MG63 (cell line): Measurements from ENCODE around the gene MEST. TPM values are rescaled to one million over a fixed set of nuclear protein-coding genes. Genes with fewer than 3 reads are reported as not detected.
"Not testable (repeated sequence)": the region's sequence is repeated elsewhere in the genome, so short reads cannot be mapped to it uniquely, and the experiment has no call there.

Experiments used
- DNase-seq: peaks from one replicate; pipeline ENCODE4 v3.0.0-alpha.2; 2020
- H3K27me3 ChIP-seq: fragments of 250-450 bp; sonication (Bioruptor Pico); 2 replicates; pipeline ENCODE4 v1.5.1; 2020; ENCODE audit warnings: mild to moderate bottlenecking, moderate library complexity
- H3K36me3 ChIP-seq: fragments of 250-450 bp; sonication (Bioruptor Pico); 2 replicates; pipeline ENCODE4 v1.5.1; 2020; ENCODE audit warnings: mild to moderate bottlenecking, moderate library complexity
- H3K4me3 ChIP-seq: fragments of 250-450 bp; sonication (Bioruptor Pico); 2 replicates; pipeline ENCODE4 v1.5.1; 2020; ENCODE audit warnings: mild to moderate bottlenecking, moderate library complexity
- H3K9me3 ChIP-seq: fragments of 250-450 bp; sonication (Bioruptor Pico); 2 replicates; pipeline ENCODE4 v1.5.1; 2020; ENCODE audit warnings: mild to moderate bottlenecking, moderate library complexity
- total RNA-seq: library from RNA; depleted of rRNA; stranded (reverse); fragments of >200 nt; shearing (Covaris generic); gene quantifications from 2 replicates; pipeline ENCODE4 v1.2.3, GENCODE V29; 2014; ENCODE audit warnings: low replicate concordance; rRNA removed

Gene MEST, protein sequence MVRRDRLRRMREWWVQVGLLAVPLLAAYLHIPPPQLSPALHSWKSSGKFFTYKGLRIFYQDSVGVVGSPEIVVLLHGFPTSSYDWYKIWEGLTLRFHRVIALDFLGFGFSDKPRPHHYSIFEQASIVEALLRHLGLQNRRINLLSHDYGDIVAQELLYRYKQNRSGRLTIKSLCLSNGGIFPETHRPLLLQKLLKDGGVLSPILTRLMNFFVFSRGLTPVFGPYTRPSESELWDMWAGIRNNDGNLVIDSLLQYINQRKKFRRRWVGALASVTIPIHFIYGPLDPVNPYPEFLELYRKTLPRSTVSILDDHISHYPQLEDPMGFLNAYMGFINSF
- not detected in 2 replicates for total RNA-seq

DNA sequence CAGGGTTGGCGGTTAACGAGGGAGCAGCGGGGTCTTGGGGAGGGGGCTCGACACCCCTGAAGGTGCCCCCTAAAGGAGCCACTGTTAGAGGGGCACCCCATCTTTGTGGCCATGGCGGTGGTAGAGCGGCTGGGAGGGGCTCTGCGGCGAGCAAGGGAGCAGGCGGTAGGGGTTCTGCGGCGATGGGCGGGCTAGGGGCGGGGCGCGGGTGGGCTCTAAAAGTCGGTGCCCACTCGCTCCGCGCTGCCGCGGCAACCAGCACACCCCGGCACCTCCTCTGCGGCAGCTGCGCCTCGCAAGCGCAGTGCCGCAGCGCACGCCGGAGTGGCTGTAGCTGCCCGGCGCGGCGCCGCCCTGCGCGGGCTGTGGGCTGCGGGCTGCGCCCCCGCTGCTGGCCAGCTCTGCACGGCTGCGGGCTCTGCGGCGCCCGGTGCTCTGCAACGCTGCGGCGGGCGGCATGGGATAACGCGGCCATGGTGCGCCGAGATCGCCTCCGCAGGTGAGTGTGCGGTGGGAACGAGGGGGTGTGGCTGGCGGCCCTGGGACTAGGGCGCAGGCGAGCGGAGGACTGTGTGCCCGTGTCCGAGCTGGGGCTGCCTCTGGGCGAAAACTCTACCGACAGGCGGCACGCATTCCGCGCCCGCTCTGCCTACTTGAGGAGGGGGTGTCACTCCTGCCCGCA lies at the start of gene MEST:
TSS of gene MEST (plus strand) at position 245 of the 682 bp plus-strand sequence. CDS start at position 474, 229 bp downstream.
- Histone ChIP-seq H3K9me3 (no peaks in the 10 kb centered on the region), H3K27me3 (no peaks in the 10 kb centered on the region), H3K4me3 (no peak within 1 kb of the TSS), H3K36me3 (no peaks in the 10 kb centered on the region)
- DNase-seq = no peak

GRCh38 chr7:130442601-130443000 lies 49.3 kb upstream of the MEST start:
- no peaks in the 10 kb centered on the region for H3K36me3 ChIP-seq
- H3K9me3 ChIP-seq = no peaks in the 10 kb centered on the region
- DNase-seq = no peak
- no peak overlapping the region for H3K4me3 ChIP-seq
- H3K27me3 ChIP-seq = no peaks in the 10 kb centered on the region

GRCh38 chr7:130444234-130444633 lies 47.7 kb upstream of the MEST start:
- no peak for DNase-seq
- no peak overlapping the region for H3K4me3 ChIP-seq
- no peaks in the 10 kb centered on the region; the same call in 1 of the 2 replicates for H3K9me3 ChIP-seq
- H3K27me3 ChIP-seq = no peaks in the 10 kb centered on the region
- H3K36me3 ChIP-seq = no peaks in the 10 kb centered on the region

DNA sequence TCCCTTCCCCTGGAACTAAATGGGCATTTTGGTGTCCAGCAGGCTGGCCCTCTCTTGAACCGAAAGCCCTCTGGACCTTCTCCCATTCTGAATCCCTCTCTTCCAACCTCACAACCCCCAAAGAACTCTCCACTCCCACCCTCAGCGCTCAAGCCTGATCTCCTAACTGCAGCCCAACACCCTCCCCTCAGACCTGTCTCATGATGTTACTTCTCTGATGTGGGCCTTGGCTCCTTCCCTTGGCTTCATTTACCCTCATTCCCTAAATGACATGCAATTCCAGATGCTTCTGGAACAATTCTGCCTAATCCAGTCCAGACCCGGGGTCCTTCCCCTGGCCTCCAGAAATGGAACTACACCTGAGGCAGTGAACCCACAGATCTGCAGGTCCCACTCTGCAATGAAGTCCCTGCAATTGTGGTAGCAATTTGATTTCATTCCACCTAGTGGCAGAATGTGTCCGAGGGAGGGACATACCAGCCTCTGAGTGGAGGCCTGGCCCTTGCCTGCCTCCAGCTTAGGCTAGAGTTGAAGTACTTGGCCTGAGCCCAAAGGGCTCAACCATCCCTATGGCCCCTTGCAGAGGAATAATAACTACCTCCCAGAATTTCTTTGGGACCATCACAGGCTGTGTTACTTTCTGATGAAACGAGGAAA lies 47.0 kb upstream of the MEST start:
- Histone ChIP-seq H3K36me3 (no peaks in the 10 kb centered on the region), H3K27me3 (no peaks in the 10 kb centered on the region), H3K4me3 (no peak overlapping the region), H3K9me3 (no peaks in the 10 kb centered on the region; the same call in 1 of the 2 replicates)
- no peak for DNase-seq

GRCh38 chr7:130446259-130446658 lies 45.6 kb upstream of the MEST start:
- Histone ChIP-seq H3K9me3 (no peaks in the 10 kb centered on the region; the same call in 1 of the 2 replicates), H3K4me3 (no peak overlapping the region), H3K27me3 (no peaks in the 10 kb centered on the region), H3K36me3 (no peaks in the 10 kb centered on the region)
- no peak for DNase-seq

- H3K36me3 ChIP-seq, H3K9me3 ChIP-seq, H3K27me3 ChIP-seq, DNase-seq, H3K4me3 ChIP-seq: not testable (repeated sequence)
Measured at GRCh38 chr7:130451344-130451743, 40.5 kb upstream of the MEST start.

GRCh38 chr7:130452951-130453350 lies 38.9 kb upstream of the MEST start:
- no peak for DNase-seq

DNA sequence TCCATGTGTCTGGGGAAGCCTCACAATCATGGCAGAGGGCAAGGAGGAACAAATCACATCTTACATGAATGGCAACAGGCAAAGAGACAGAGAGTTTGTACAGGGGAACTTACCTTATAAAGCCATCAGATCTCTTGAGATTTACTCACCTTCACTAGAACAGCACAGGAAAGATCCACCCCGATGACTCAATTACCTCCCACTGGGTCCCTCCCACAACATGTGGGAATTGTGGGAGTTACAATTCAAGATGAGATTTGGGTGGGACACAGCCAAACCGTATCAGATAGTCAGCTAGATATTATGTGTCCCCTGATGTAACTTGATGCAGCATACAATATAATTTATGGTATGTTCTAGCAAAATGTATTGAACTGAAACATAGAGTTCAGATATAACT lies 36.9 kb upstream of the MEST start:
- H3K9me3 ChIP-seq = 0 out of 2 replicates have a peak, but pooled peaks cover 2% of the 10 kb centered on the region
- no peaks in the 10 kb centered on the region for H3K27me3 ChIP-seq
- H3K4me3 ChIP-seq = no peak overlapping the region
- no peak for DNase-seq
- no peaks in the 10 kb centered on the region for H3K36me3 ChIP-seq

More at GRCh38 chr7:130452951-130453350, 38.9 kb upstream of the MEST start:
- Histone ChIP-seq H3K36me3 (no peaks in the 10 kb centered on the region), H3K4me3 (no peak overlapping the region), H3K27me3 (no peaks in the 10 kb centered on the region), H3K9me3 (no peaks in the 10 kb centered on the region; the same call in 1 of the 2 replicates)

GRCh38 chr7:130458257-130458656 lies 33.6 kb upstream of the MEST start:
- no peak overlapping the region for H3K4me3 ChIP-seq

GRCh38 chr7:130461272-130461671 lies 30.6 kb upstream of the MEST start:
- Histone ChIP-seq H3K36me3 (no peaks in the 10 kb centered on the region), H3K27me3 (no peaks in the 10 kb centered on the region), H3K9me3 (0 out of 2 replicates have a peak, but pooled peaks cover 2% of the 10 kb centered on the region), H3K4me3 (no peak overlapping the region)
- no peak for DNase-seq

More at GRCh38 chr7:130458257-130458656, 33.6 kb upstream of the MEST start:
- Histone ChIP-seq H3K27me3 (no peaks in the 10 kb centered on the region), H3K36me3 (no peaks in the 10 kb centered on the region), H3K9me3 (0 out of 2 replicates have a peak, but pooled peaks cover 2% of the 10 kb centered on the region)
- DNase-seq = no peak

- H3K36me3 ChIP-seq = no peaks in the 10 kb centered on the region
- no peak overlapping the region for H3K4me3 ChIP-seq
- no peaks in the 10 kb centered on the region for H3K27me3 ChIP-seq
- no peak for DNase-seq
- H3K9me3 ChIP-seq = 0 out of 2 replicates have a peak, but pooled peaks cover 2% of the 10 kb centered on the region
Measured at GRCh38 chr7:130463553-130464434, 28.1 kb upstream of the MEST start.

DNA sequence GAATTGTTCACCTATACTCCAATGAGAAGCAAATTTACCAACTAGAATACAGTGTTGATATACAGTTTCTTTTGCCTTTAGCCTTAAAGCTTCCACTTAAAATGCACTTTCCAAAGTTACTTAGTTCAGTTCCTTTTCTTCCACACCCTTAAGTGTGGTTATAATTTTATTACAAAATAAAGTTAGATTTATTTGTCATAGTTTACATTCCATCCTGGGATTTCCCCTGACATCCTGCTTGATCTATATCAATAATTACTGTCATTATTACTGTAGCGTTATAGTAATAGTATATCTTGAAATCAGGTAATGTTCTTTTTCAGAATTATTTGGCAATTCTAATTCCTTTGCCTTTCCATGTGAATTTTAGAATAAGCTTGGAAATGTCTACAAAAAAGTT lies 23.3 kb upstream of the MEST start:
- no peak for DNase-seq
- no peaks in the 10 kb centered on the region for H3K36me3 ChIP-seq
- H3K9me3 ChIP-seq = no peaks in the 10 kb centered on the region
- no peaks in the 10 kb centered on the region for H3K27me3 ChIP-seq
- no peak overlapping the region for H3K4me3 ChIP-seq

- Histone ChIP-seq H3K27me3 (no peaks in the 10 kb centered on the region), H3K36me3 (no peaks in the 10 kb centered on the region), H3K9me3 (no peaks in the 10 kb centered on the region), H3K4me3 (no peak overlapping the region)
- DNase-seq = no peak
Measured at GRCh38 chr7:130471974-130472373, 19.9 kb upstream of the MEST start.

GRCh38 chr7:130473289-130473688 lies 18.6 kb upstream of the MEST start:
- no peaks in the 10 kb centered on the region for H3K36me3 ChIP-seq
- no peak for DNase-seq
- no peak overlapping the region for H3K4me3 ChIP-seq

DNA sequence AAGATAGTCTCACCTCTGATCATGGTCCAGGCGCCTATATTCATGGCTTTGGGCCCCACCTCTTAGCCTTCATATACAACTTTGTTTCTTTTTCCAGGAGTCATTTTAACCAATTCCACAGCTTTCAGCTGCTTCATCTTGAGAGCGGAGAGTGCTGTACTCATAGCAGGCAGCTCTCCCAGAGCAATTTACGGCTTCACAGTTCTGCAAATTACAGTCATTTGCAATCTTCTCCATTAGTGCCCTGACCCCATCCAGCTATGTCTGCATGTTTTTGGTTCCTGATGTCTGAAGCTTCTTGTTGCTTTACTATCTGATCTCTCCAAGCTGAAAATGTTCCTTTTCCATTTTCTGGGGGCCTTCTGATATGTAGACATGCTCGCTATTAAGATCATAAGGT lies 18.0 kb upstream of the MEST start:
- DNase-seq = no peak
- Histone ChIP-seq H3K9me3 (no peaks in the 10 kb centered on the region), H3K4me3 (no peak overlapping the region), H3K36me3 (no peaks in the 10 kb centered on the region), H3K27me3 (no peaks in the 10 kb centered on the region)

More at GRCh38 chr7:130473289-130473688, 18.6 kb upstream of the MEST start:
- Histone ChIP-seq H3K9me3 (no peaks in the 10 kb centered on the region), H3K27me3 (no peaks in the 10 kb centered on the region)

DNA sequence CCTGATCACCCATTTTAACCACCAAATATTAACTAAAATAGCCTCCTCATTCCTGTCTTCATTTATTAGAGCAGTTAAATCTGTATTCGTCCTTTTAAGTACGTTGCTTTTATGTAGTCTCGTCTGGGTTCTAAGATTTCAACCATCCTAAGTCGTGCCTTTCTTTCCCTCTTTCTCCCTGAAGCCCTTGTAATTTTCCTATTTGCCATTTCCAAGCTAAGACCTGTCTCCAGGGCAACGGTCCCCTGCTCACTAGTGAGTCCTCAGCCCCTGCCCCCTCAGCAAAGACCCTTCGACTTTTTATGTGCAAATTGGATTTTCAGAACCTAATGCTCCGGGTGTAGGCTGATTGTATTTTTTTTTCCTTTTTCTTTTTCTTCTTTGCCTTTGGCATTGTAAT lies 16.1 kb upstream of the MEST start:
- H3K36me3 ChIP-seq = no peaks in the 10 kb centered on the region
- no peak for DNase-seq
- no peaks in the 10 kb centered on the region for H3K27me3 ChIP-seq
- H3K4me3 ChIP-seq = no peak overlapping the region
- H3K9me3 ChIP-seq = no peaks in the 10 kb centered on the region
